22Rv1 (cell line): ENCODE measurements around the gene BPIFB2.

Experiments used
- H3K27ac ChIP-seq: fragments of 450-650 bp; 2 replicates; pipeline ENCODE4 v1.5.1; 2017
- CTCF ChIP-seq: fragments of 450-650 bp; IDR thresholded peaks from 2 replicates; pipeline ENCODE4 v1.5.1; 2017; ENCODE audit warnings: mild to moderate bottlenecking
- ZFX ChIP-seq: fragments of 450-650 bp; IDR thresholded peaks from 2 replicates; pipeline ENCODE4 v1.6.1; 2017; ENCODE audit warnings: antibody characterized with exemption, borderline replicate concordance

The BPIFB2 gene

GRCh38 chr20:33015114-33015484 lies 7.6 kb downstream of the BPIFB2 start:
- no peak overlapping the region for H3K27ac ChIP-seq
- TF ChIP-seq CTCF (no peak), ZFX (no peak)

GRCh38 chr20:33015700-33016580 lies 8.4 kb downstream of the BPIFB2 start:
- H3K27ac ChIP-seq: no peak overlapping the region
- TF ChIP-seq ZFX (no peak), CTCF (no peak)

GRCh38 chr20:33016581-33017109 lies 9.1 kb downstream of the BPIFB2 start:
- TF ChIP-seq ZFX (no peak), CTCF (no peak)

GRCh38 chr20:33017542-33017941 lies 10.0 kb downstream of the BPIFB2 start:
- no peak overlapping the region for H3K27ac ChIP-seq
- no peak for TF ChIP-seq CTCF
- no peak for TF ChIP-seq ZFX

More at GRCh38 chr20:33016581-33017109, 9.1 kb downstream of the BPIFB2 start:
- no peak overlapping the region for H3K27ac ChIP-seq

- no peak for TF ChIP-seq CTCF
- no peak for TF ChIP-seq ZFX
- no peak overlapping the region for H3K27ac ChIP-seq
These were observed 10.8 kb downstream of the BPIFB2 start for GRCh38 chr20:33018169-33018931.

GRCh38 chr20:33019465-33020277 lies 12.2 kb downstream of the BPIFB2 start:
- TF ChIP-seq ZFX (no peak), CTCF (no peak)
- no peak overlapping the region for H3K27ac ChIP-seq
